Activated CD8-positive, alpha-beta memory T cell treated with anti-CD3 and anti-CD28 coated beads, Interleukin-2, amount 50 U/mL, for 4 hours (primary cell): ENCODE measurements around the gene ASB8.
"Not testable (repeated sequence)": the region's sequence is repeated elsewhere in the genome, so short reads cannot be mapped to it uniquely, and the experiment has no call there.

ENCODE experiments used
- DNase-seq: peaks from one replicate; pipeline ENCODE4 v3.0.0-alpha.2; 2020

The ASB8 gene

GRCh38 chr12:48182631-48183030, 25.3 kb upstream of the ASB8 start:
- DNase-seq, result no peak

- DNase-seq, result no peak
Observed at GRCh38 chr12:48180857-48181495, 23.7 kb upstream of the ASB8 start.

- no peak for DNase-seq
Observed at GRCh38 chr12:48180424-48180823, 23.1 kb upstream of the ASB8 start.

GRCh38 chr12:48179466-48179865, 22.2 kb upstream of the ASB8 start:
- DNase-seq, result no peak

- DNase-seq, result no peak
Observed at GRCh38 chr12:48177982-48178381, 20.7 kb upstream of the ASB8 start.

- DNase-seq, result no peak
Observed at GRCh38 chr12:48176417-48176751, 19.1 kb upstream of the ASB8 start.

GRCh38 chr12:48175613-48176416, 18.5 kb upstream of the ASB8 start:
- no peak for DNase-seq

GRCh38 chr12:48169011-48169410, 11.7 kb upstream of the ASB8 start:
- DNase-seq, result no peak

- peak; percentile 36 for DNase-seq
Observed at GRCh38 chr12:48165089-48165981, 8.0 kb upstream of the ASB8 start.

GRCh38 chr12:48164451-48164850, 7.1 kb upstream of the ASB8 start:
- DNase-seq, result no peak

GRCh38 chr12:48163150-48163747, 5.9 kb upstream of the ASB8 start:
- DNase-seq, result no peak

GRCh38 chr12:48160807-48161206, 3.5 kb upstream of the ASB8 start:
- DNase-seq, result no peak

GRCh38 chr12:48160046-48160445, 2.7 kb upstream of the ASB8 start:
- no peak for DNase-seq

- no peak for DNase-seq
Observed at GRCh38 chr12:48157889-48158370, 615 bp upstream of the ASB8 start.

GRCh38 chr12:48156652-48157017, 680 bp downstream of the ASB8 start:
- DNase-seq, result no peak

GRCh38 chr12:48155786-48156185, 1.5 kb downstream of the ASB8 start:
- not testable (repeated sequence) for DNase-seq

GRCh38 chr12:48151103-48151771, 6.1 kb downstream of the ASB8 start:
- DNase-seq, result no peak

- DNase-seq, result no peak
Observed at GRCh38 chr12:48145981-48146380, 11.3 kb downstream of the ASB8 start.

- no peak for DNase-seq
Observed at GRCh38 chr12:48143898-48144297, 13.4 kb downstream of the ASB8 start.

- DNase-seq, result no peak
Observed at GRCh38 chr12:48142818-48143674, 14.3 kb downstream of the ASB8 start.

GRCh38 chr12:48135027-48135426, 22.3 kb downstream of the ASB8 start:
- DNase-seq, result no peak

GRCh38 chr12:48132826-48133225, 24.5 kb downstream of the ASB8 start:
- no peak for DNase-seq
